ENCODE measurements around the gene ADAMTS8. TPM values are rescaled to one million over a fixed set of nuclear protein-coding genes. Genes with fewer than 3 reads are reported as not detected.

ADAMTS8 gene
- total RNA-seq, 1 experiment from 2014 or later, result not detected

GRCh38 chr11:130414107-130415080 lies 14.0 kb downstream of the ADAMTS8 start:
- Histone ChIP-seq H3K4me3 (ENCODE audit: low read length) (no peak overlapping the region), H3K9me3 (ENCODE audit: low read length) (no peaks in the 10 kb centered on the region), H2AFZ (ENCODE audit: low read length) (no peak overlapping the region), H3K9ac (ENCODE audit: low read length) (no peak overlapping the region), H3K4me2 (ENCODE audit: low read depth, low read length, poor library complexity, severe bottlenecking) (no peak overlapping the region), H3K36me3 (ENCODE audit: insufficient read depth, low read length) (no peaks in the 10 kb centered on the region), H3K27me3 (ENCODE audit: low read length) (no peaks in the 10 kb centered on the region), H3K9me2 (replicated peaks; ENCODE audit: insufficient read depth, low read length) (no peaks in the 10 kb centered on the region), H3K4me1 (ENCODE audit: low read length) (no peaks in the 10 kb centered on the region), H3K27ac (ENCODE audit: low read length) (no peak overlapping the region), H3K79me2 (ENCODE audit: low read length) (no peaks in the 10 kb centered on the region), H4K20me1 (ENCODE audit: insufficient read depth, low read depth, low read length) (no peaks in the 10 kb centered on the region)
- DNase-seq, result no peak

GRCh38 chr11:130413405-130414106 lies 14.9 kb downstream of the ADAMTS8 start:
- Histone ChIP-seq H3K4me3 (ENCODE audit: low read length) (no peak overlapping the region), H4K20me1 (ENCODE audit: insufficient read depth, low read depth, low read length) (no peaks in the 10 kb centered on the region), H3K27me3 (ENCODE audit: low read length) (no peaks in the 10 kb centered on the region), H3K36me3 (ENCODE audit: insufficient read depth, low read length) (no peaks in the 10 kb centered on the region), H3K9me3 (ENCODE audit: low read length) (no peaks in the 10 kb centered on the region), H2AFZ (ENCODE audit: low read length) (no peak overlapping the region), H3K9me2 (replicated peaks; ENCODE audit: insufficient read depth, low read length) (no peaks in the 10 kb centered on the region), H3K4me2 (ENCODE audit: low read depth, low read length, poor library complexity, severe bottlenecking) (no peak overlapping the region), H3K9ac (ENCODE audit: low read length) (no peak overlapping the region), H3K27ac (ENCODE audit: low read length) (no peak overlapping the region), H3K4me1 (ENCODE audit: low read length) (no peaks in the 10 kb centered on the region), H3K79me2 (ENCODE audit: low read length) (no peaks in the 10 kb centered on the region)
- no peak for DNase-seq

- Histone ChIP-seq H3K36me3 (ENCODE audit: insufficient read depth, low read length) (no peaks in the 10 kb centered on the region), H3K4me1 (ENCODE audit: low read length) (no peaks in the 10 kb centered on the region), H4K20me1 (ENCODE audit: insufficient read depth, low read depth, low read length) (no peaks in the 10 kb centered on the region), H3K27ac (ENCODE audit: low read length) (no peak overlapping the region), H3K27me3 (ENCODE audit: low read length) (no peaks in the 10 kb centered on the region), H3K4me3 (ENCODE audit: low read length) (no peak overlapping the region), H3K4me2 (ENCODE audit: low read depth, low read length, poor library complexity, severe bottlenecking) (no peak overlapping the region), H3K9ac (ENCODE audit: low read length) (no peak overlapping the region), H3K79me2 (ENCODE audit: low read length) (no peaks in the 10 kb centered on the region), H3K9me3 (ENCODE audit: low read length) (no peaks in the 10 kb centered on the region), H2AFZ (ENCODE audit: low read length) (no peak overlapping the region), H3K9me2 (replicated peaks; ENCODE audit: insufficient read depth, low read length) (no peaks in the 10 kb centered on the region)
- no peak for DNase-seq
Measured at GRCh38 chr11:130411223-130411622, 17.2 kb downstream of the ADAMTS8 start.

GRCh38 chr11:130409594-130410388 lies 18.6 kb downstream of the ADAMTS8 start:
- Histone ChIP-seq H3K9me2 (replicated peaks; ENCODE audit: insufficient read depth, low read length) (no peaks in the 10 kb centered on the region), H3K27ac (ENCODE audit: low read length) (no peak overlapping the region), H3K9me3 (ENCODE audit: low read length) (no peaks in the 10 kb centered on the region), H3K4me2 (ENCODE audit: low read depth, low read length, poor library complexity, severe bottlenecking) (no peak overlapping the region), H2AFZ (ENCODE audit: low read length) (no peak overlapping the region), H3K79me2 (ENCODE audit: low read length) (no peaks in the 10 kb centered on the region), H4K20me1 (ENCODE audit: insufficient read depth, low read depth, low read length) (no peaks in the 10 kb centered on the region), H3K4me3 (ENCODE audit: low read length) (no peak overlapping the region), H3K9ac (ENCODE audit: low read length) (no peak overlapping the region), H3K4me1 (ENCODE audit: low read length) (no peaks in the 10 kb centered on the region), H3K36me3 (ENCODE audit: insufficient read depth, low read length) (no peaks in the 10 kb centered on the region), H3K27me3 (ENCODE audit: low read length) (no peaks in the 10 kb centered on the region)
- DNase-seq, result no peak

GRCh38 chr11:130408901-130409300 lies 19.5 kb downstream of the ADAMTS8 start:
- no peak overlapping the region for H3K27ac ChIP-seq (ENCODE audit: low read length)
- no peaks in the 10 kb centered on the region for H3K27me3 ChIP-seq (ENCODE audit: low read length)
- H3K4me1 ChIP-seq (ENCODE audit: low read length), result no peaks in the 10 kb centered on the region
- H2AFZ ChIP-seq (ENCODE audit: low read length), result no peak overlapping the region
- H3K9ac ChIP-seq (ENCODE audit: low read length), result no peak overlapping the region
- no peak overlapping the region for H3K4me3 ChIP-seq (ENCODE audit: low read length)
- H3K4me2 ChIP-seq (ENCODE audit: low read depth, low read length, poor library complexity, severe bottlenecking), result no peak overlapping the region
- no peak for DNase-seq
- H3K9me2 ChIP-seq (replicated peaks; ENCODE audit: insufficient read depth, low read length), result no peaks in the 10 kb centered on the region
- H4K20me1 ChIP-seq (ENCODE audit: insufficient read depth, low read depth, low read length), result no peaks in the 10 kb centered on the region
- H3K36me3 ChIP-seq (ENCODE audit: insufficient read depth, low read length), result no peaks in the 10 kb centered on the region
- no peaks in the 10 kb centered on the region for H3K9me3 ChIP-seq (ENCODE audit: low read length)
- H3K79me2 ChIP-seq (ENCODE audit: low read length), result no peaks in the 10 kb centered on the region

- Histone ChIP-seq H3K4me3 (ENCODE audit: low read length) (no peak overlapping the region), H3K4me2 (ENCODE audit: low read depth, low read length, poor library complexity, severe bottlenecking) (no peak overlapping the region), H3K79me2 (ENCODE audit: low read length) (no peaks in the 10 kb centered on the region), H3K9me3 (ENCODE audit: low read length) (no peaks in the 10 kb centered on the region), H3K27me3 (ENCODE audit: low read length) (no peaks in the 10 kb centered on the region), H4K20me1 (ENCODE audit: insufficient read depth, low read depth, low read length) (no peaks in the 10 kb centered on the region), H3K27ac (ENCODE audit: low read length) (no peak overlapping the region), H2AFZ (ENCODE audit: low read length) (no peak overlapping the region), H3K4me1 (ENCODE audit: low read length) (no peaks in the 10 kb centered on the region), H3K36me3 (ENCODE audit: insufficient read depth, low read length) (no peaks in the 10 kb centered on the region), H3K9me2 (replicated peaks; ENCODE audit: insufficient read depth, low read length) (no peaks in the 10 kb centered on the region), H3K9ac (ENCODE audit: low read length) (no peak overlapping the region)
- DNase-seq, result no peak
Measured at GRCh38 chr11:130408401-130408890, 20.0 kb downstream of the ADAMTS8 start.

GRCh38 chr11:130407978-130408377 lies 20.4 kb downstream of the ADAMTS8 start:
- Histone ChIP-seq H3K27ac (ENCODE audit: low read length) (no peak overlapping the region), H3K4me1 (ENCODE audit: low read length) (no peaks in the 10 kb centered on the region), H2AFZ (ENCODE audit: low read length) (no peak overlapping the region), H3K79me2 (ENCODE audit: low read length) (no peaks in the 10 kb centered on the region), H3K9me3 (ENCODE audit: low read length) (no peaks in the 10 kb centered on the region), H3K4me3 (ENCODE audit: low read length) (no peak overlapping the region), H3K36me3 (ENCODE audit: insufficient read depth, low read length) (no peaks in the 10 kb centered on the region), H3K9ac (ENCODE audit: low read length) (no peak overlapping the region), H4K20me1 (ENCODE audit: insufficient read depth, low read depth, low read length) (no peaks in the 10 kb centered on the region), H3K4me2 (ENCODE audit: low read depth, low read length, poor library complexity, severe bottlenecking) (no peak overlapping the region), H3K9me2 (replicated peaks; ENCODE audit: insufficient read depth, low read length) (no peaks in the 10 kb centered on the region), H3K27me3 (ENCODE audit: low read length) (no peaks in the 10 kb centered on the region)
- DNase-seq, result no peak

Measured in Karpas-422 (cell line).